ENCODE measurements around the gene PELI2.

The PELI2 gene

GRCh38 chr14:56274556-56274955 lies 156.3 kb downstream of the PELI2 start:
- H4K91ac ChIP-seq (ENCODE audit: low read length): no peak overlapping the region
- H2BK5ac ChIP-seq (ENCODE audit: low read depth, low read length, poor library complexity, severe bottlenecking): no peak overlapping the region
- H3K36me3 ChIP-seq (ENCODE audit: control insufficient read depth in 1 of 2, insufficient read depth in 2 of 2, low read depth in 1 of 2, low read length in 2 of 2): no peaks in the 10 kb centered on the region
- H3K9me3 ChIP-seq (ENCODE audit: control insufficient read depth, low read length): no peaks in the 10 kb centered on the region
- DNase-seq: no peak
- no peaks in the 10 kb centered on the region for H3K79me1 ChIP-seq (replicated peaks; ENCODE audit: low read length, poor library complexity, severe bottlenecking)
- no peak overlapping the region for H3K4ac ChIP-seq (ENCODE audit: low read depth in 1 of 2, low read length in 2 of 2)
- H3K14ac ChIP-seq (ENCODE audit: low read length in 2 of 2): no peak overlapping the region
- H3K27ac ChIP-seq (ENCODE audit: low read length, poor library complexity, severe bottlenecking): no peak overlapping the region
- no peak overlapping the region for H3K9ac ChIP-seq (ENCODE audit: low read length)
- no peak overlapping the region for H2BK120ac ChIP-seq (ENCODE audit: low read depth, low read length)
- 86% methylated on average over 1 of the region's 1 CpG for WGBS
- no peak overlapping the region for H3K23ac ChIP-seq (ENCODE audit: low read length in 2 of 2)
- H3K4me3 ChIP-seq (ENCODE audit: insufficient read depth in 1 of 2, low read depth in 1 of 2, low read length in 2 of 2): no peak overlapping the region
- H2BK12ac ChIP-seq (ENCODE audit: low read length in 2 of 2): no peak overlapping the region
- H2AFZ ChIP-seq (ENCODE audit: low read depth, low read length): no peak overlapping the region
- no peak overlapping the region for H2AK5ac ChIP-seq (ENCODE audit: low read length, severe bottlenecking)
- H3K4me1 ChIP-seq (ENCODE audit: control insufficient read depth, insufficient read depth, low read depth, low read length): no peaks in the 10 kb centered on the region
- no peak overlapping the region for H2BK15ac ChIP-seq (ENCODE audit: low read depth, poor library complexity, severe bottlenecking)
- H3K4me2 ChIP-seq (ENCODE audit: low read length, poor library complexity, severe bottlenecking): no peak overlapping the region
- no peak overlapping the region for H4K8ac ChIP-seq (ENCODE audit: low read length)
- H3K27me3 ChIP-seq (ENCODE audit: control insufficient read depth in 1 of 2, insufficient read depth in 1 of 2, low read length in 2 of 2): no peaks in the 10 kb centered on the region
- H3K18ac ChIP-seq (ENCODE audit: low read depth in 1 of 2, low read length in 2 of 2): no peak overlapping the region

DNA sequence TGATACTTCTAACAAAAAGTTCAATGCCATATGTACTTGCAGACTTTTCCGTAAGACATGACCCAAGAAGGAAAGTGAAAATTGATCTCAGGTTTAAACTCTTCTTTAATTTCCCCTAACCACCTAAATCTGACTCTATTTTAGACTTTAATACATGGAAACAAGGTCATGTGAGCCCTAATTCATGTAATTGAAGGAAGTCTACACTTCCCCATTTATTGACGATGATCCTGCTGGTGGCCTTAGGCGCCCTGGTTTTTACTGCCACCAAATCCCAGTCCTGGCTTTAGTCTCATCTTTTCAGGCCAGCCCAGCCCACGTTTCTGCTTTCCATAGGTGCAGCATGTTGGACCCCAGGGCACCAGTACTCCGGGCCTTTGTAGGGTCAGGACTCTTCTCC lies 157.9 kb downstream of the PELI2 start:
- H3K27ac ChIP-seq (ENCODE audit: low read length, poor library complexity, severe bottlenecking): no peak overlapping the region
- no peak overlapping the region for H4K8ac ChIP-seq (ENCODE audit: low read length)
- H3K23ac ChIP-seq (ENCODE audit: low read length in 2 of 2): no peak overlapping the region
- H3K4me2 ChIP-seq (ENCODE audit: low read length, poor library complexity, severe bottlenecking): no peak overlapping the region
- H4K91ac ChIP-seq (ENCODE audit: low read length): no peak overlapping the region
- H3K79me1 ChIP-seq (replicated peaks; ENCODE audit: low read length, poor library complexity, severe bottlenecking): no peaks in the 10 kb centered on the region
- H3K18ac ChIP-seq (ENCODE audit: low read depth in 1 of 2, low read length in 2 of 2): no peak overlapping the region
- no peak for DNase-seq
- H3K27me3 ChIP-seq (ENCODE audit: control insufficient read depth in 1 of 2, insufficient read depth in 1 of 2, low read length in 2 of 2): no peaks in the 10 kb centered on the region
- no peak overlapping the region for H2BK5ac ChIP-seq (ENCODE audit: low read depth, low read length, poor library complexity, severe bottlenecking)
- no peaks in the 10 kb centered on the region for H3K36me3 ChIP-seq (ENCODE audit: control insufficient read depth in 1 of 2, insufficient read depth in 2 of 2, low read depth in 1 of 2, low read length in 2 of 2)
- H2AK5ac ChIP-seq (ENCODE audit: low read length, severe bottlenecking): no peak overlapping the region
- no peak overlapping the region for H2AFZ ChIP-seq (ENCODE audit: low read depth, low read length)
- no peak overlapping the region for H2BK120ac ChIP-seq (ENCODE audit: low read depth, low read length)
- peak overlapping the region in 1 of 2 experiments; percentile 73 for H2BK12ac ChIP-seq (ENCODE audit: low read length in 2 of 2)
- H3K4ac ChIP-seq (ENCODE audit: low read depth in 1 of 2, low read length in 2 of 2): no peak overlapping the region
- no peak overlapping the region for H3K4me3 ChIP-seq (ENCODE audit: insufficient read depth in 1 of 2, low read depth in 1 of 2, low read length in 2 of 2)
- no peak overlapping the region for H2BK15ac ChIP-seq (ENCODE audit: low read depth, poor library complexity, severe bottlenecking)
- H3K9me3 ChIP-seq (ENCODE audit: control insufficient read depth, low read length): no peaks in the 10 kb centered on the region
- no peaks in the 10 kb centered on the region for H3K4me1 ChIP-seq (ENCODE audit: control insufficient read depth, insufficient read depth, low read depth, low read length)
- no peak overlapping the region for H3K14ac ChIP-seq (ENCODE audit: low read length in 2 of 2)
- WGBS: 93% methylated on average over 5 of the region's 5 CpGs
- no peak overlapping the region for H3K9ac ChIP-seq (ENCODE audit: low read length)

GRCh38 chr14:56278383-56278782 lies 160.2 kb downstream of the PELI2 start:
- H2BK12ac ChIP-seq (ENCODE audit: low read length in 2 of 2): no peak overlapping the region
- no peak overlapping the region for H3K27ac ChIP-seq (ENCODE audit: low read length, poor library complexity, severe bottlenecking)
- H4K8ac ChIP-seq (ENCODE audit: low read length): no peak overlapping the region
- H2AK5ac ChIP-seq (ENCODE audit: low read length, severe bottlenecking): no peak overlapping the region
- no peaks in the 10 kb centered on the region for H3K36me3 ChIP-seq (ENCODE audit: control insufficient read depth in 1 of 2, insufficient read depth in 2 of 2, low read depth in 1 of 2, low read length in 2 of 2)
- no peak overlapping the region for H4K91ac ChIP-seq (ENCODE audit: low read length)
- H2BK15ac ChIP-seq (ENCODE audit: low read depth, poor library complexity, severe bottlenecking): no peak overlapping the region
- H2BK5ac ChIP-seq (ENCODE audit: low read depth, low read length, poor library complexity, severe bottlenecking): no peak overlapping the region
- no peak overlapping the region for H3K4ac ChIP-seq (ENCODE audit: low read depth in 1 of 2, low read length in 2 of 2)
- H3K27me3 ChIP-seq (ENCODE audit: control insufficient read depth in 1 of 2, insufficient read depth in 1 of 2, low read length in 2 of 2): no peaks in the 10 kb centered on the region
- no peaks in the 10 kb centered on the region for H3K79me1 ChIP-seq (replicated peaks; ENCODE audit: low read length, poor library complexity, severe bottlenecking)
- no peak overlapping the region for H3K9ac ChIP-seq (ENCODE audit: low read length)
- no peaks in the 10 kb centered on the region for H3K9me3 ChIP-seq (ENCODE audit: control insufficient read depth, low read length)
- H2AFZ ChIP-seq (ENCODE audit: low read depth, low read length): no peak overlapping the region
- H3K4me1 ChIP-seq (ENCODE audit: control insufficient read depth, insufficient read depth, low read depth, low read length): no peaks in the 10 kb centered on the region
- no peak overlapping the region for H3K4me3 ChIP-seq (ENCODE audit: insufficient read depth in 1 of 2, low read depth in 1 of 2, low read length in 2 of 2)
- WGBS: no CpG with 5 or more reads among the region's 1 CpG
- no peak overlapping the region for H3K14ac ChIP-seq (ENCODE audit: low read length in 2 of 2)
- no peak for DNase-seq
- no peak overlapping the region for H2BK120ac ChIP-seq (ENCODE audit: low read depth, low read length)
- no peak overlapping the region for H3K4me2 ChIP-seq (ENCODE audit: low read length, poor library complexity, severe bottlenecking)
- H3K18ac ChIP-seq (ENCODE audit: low read depth in 1 of 2, low read length in 2 of 2): no peak overlapping the region
- H3K23ac ChIP-seq (ENCODE audit: low read length in 2 of 2): no peak overlapping the region

GRCh38 chr14:56280843-56281242 lies 162.6 kb downstream of the PELI2 start:
- no peaks in the 10 kb centered on the region for H3K27me3 ChIP-seq (ENCODE audit: control insufficient read depth in 1 of 2, insufficient read depth in 1 of 2, low read length in 2 of 2)
- H3K18ac ChIP-seq (ENCODE audit: low read depth in 1 of 2, low read length in 2 of 2): no peak overlapping the region
- no peak overlapping the region for H3K14ac ChIP-seq (ENCODE audit: low read length in 2 of 2)
- no peak for DNase-seq
- H2BK120ac ChIP-seq (ENCODE audit: low read depth, low read length): no peak overlapping the region
- H3K79me1 ChIP-seq (replicated peaks; ENCODE audit: low read length, poor library complexity, severe bottlenecking): no peaks in the 10 kb centered on the region
- no CpG with 5 or more reads among the region's 2 CpGs for WGBS
- no peak overlapping the region for H2BK15ac ChIP-seq (ENCODE audit: low read depth, poor library complexity, severe bottlenecking)
- H2AFZ ChIP-seq (ENCODE audit: low read depth, low read length): no peak overlapping the region
- H3K27ac ChIP-seq (ENCODE audit: low read length, poor library complexity, severe bottlenecking): no peak overlapping the region
- no peak overlapping the region for H2BK5ac ChIP-seq (ENCODE audit: low read depth, low read length, poor library complexity, severe bottlenecking)
- no peak overlapping the region for H3K4me3 ChIP-seq (ENCODE audit: insufficient read depth in 1 of 2, low read depth in 1 of 2, low read length in 2 of 2)
- H2AK5ac ChIP-seq (ENCODE audit: low read length, severe bottlenecking): no peak overlapping the region
- no peaks in the 10 kb centered on the region for H3K9me3 ChIP-seq (ENCODE audit: control insufficient read depth, low read length)
- H4K91ac ChIP-seq (ENCODE audit: low read length): no peak overlapping the region
- H3K4ac ChIP-seq (ENCODE audit: low read depth in 1 of 2, low read length in 2 of 2): no peak overlapping the region
- no peak overlapping the region for H4K8ac ChIP-seq (ENCODE audit: low read length)
- no peak overlapping the region for H3K4me2 ChIP-seq (ENCODE audit: low read length, poor library complexity, severe bottlenecking)
- no peaks in the 10 kb centered on the region for H3K36me3 ChIP-seq (ENCODE audit: control insufficient read depth in 1 of 2, insufficient read depth in 2 of 2, low read depth in 1 of 2, low read length in 2 of 2)
- no peak overlapping the region for H3K23ac ChIP-seq (ENCODE audit: low read length in 2 of 2)
- no peak overlapping the region for H2BK12ac ChIP-seq (ENCODE audit: low read length in 2 of 2)
- no peak overlapping the region for H3K9ac ChIP-seq (ENCODE audit: low read length)
- no peaks in the 10 kb centered on the region for H3K4me1 ChIP-seq (ENCODE audit: control insufficient read depth, insufficient read depth, low read depth, low read length)
